ENCODE data around the gene ZMYND10. TPM values are rescaled to one million over a fixed set of nuclear protein-coding genes. Genes with fewer than 3 reads are reported as not detected.

ZMYND10 gene
- total RNA-seq, 1 experiment from 2014 or later: 0.29 TPM

DNA sequence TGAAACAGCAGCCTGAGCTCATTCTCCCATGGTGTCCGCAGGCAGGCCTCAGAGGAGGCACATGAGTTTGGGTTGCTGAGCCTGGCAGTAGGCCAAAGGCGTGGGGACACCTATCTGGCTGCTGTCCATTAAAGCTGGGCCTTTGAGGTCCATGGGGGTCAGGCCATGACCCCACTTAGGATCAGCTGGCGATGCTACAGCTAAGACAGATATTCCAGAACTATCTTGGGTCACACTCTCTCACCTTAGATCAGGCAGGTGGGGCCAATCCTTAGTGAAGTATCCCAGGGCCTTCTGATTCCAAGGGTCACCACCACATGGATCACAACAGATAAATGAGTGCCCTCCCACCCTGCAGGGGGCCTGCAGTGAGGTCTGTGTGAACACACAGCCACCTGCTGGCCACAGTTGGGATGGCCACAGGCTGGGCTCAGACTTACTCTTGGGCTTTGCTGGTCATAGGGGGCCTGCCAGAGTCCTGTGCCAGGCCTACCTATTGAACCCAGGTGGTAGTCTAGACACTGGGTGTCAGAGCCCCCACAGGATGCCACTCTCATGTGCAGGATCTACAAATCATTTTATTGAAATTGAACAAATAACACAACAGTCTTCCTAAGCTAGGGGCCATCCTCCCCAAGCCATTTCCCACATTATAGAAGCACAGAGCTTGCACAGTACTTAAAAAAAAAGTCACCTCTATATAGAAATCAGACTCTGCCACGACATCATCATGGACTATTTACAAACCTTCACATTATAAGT lies 21.0 kb downstream of the ZMYND10 start:
- TF ChIP-seq, protein P1, sequence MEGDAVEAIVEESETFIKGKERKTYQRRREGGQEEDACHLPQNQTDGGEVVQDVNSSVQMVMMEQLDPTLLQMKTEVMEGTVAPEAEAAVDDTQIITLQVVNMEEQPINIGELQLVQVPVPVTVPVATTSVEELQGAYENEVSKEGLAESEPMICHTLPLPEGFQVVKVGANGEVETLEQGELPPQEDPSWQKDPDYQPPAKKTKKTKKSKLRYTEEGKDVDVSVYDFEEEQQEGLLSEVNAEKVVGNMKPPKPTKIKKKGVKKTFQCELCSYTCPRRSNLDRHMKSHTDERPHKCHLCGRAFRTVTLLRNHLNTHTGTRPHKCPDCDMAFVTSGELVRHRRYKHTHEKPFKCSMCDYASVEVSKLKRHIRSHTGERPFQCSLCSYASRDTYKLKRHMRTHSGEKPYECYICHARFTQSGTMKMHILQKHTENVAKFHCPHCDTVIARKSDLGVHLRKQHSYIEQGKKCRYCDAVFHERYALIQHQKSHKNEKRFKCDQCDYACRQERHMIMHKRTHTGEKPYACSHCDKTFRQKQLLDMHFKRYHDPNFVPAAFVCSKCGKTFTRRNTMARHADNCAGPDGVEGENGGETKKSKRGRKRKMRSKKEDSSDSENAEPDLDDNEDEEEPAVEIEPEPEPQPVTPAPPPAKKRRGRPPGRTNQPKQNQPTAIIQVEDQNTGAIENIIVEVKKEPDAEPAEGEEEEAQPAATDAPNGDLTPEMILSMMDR (IDR thresholded peaks at IDR 0.05; ENCODE audit: insufficient read depth in 1 of 2, low read depth in 1 of 2, low read length in 1 of 2, severe bottlenecking in 1 of 2, unreplicated experiment in 1 of 2): peak; percentile 88 to 94
- CTCF ChIA-PET: interaction anchor here (0.5 to 2.3 kb wide), 5 partner anchors 12 to 87 kb away, joined by 4 to 12 read pairs (median 7); partner anchors contain the start of genes HYAL1, HYAL3, IFRD2 and NAA80
- Histone ChIP-seq H3K27me3 (replicated peaks; ENCODE audit: control insufficient read depth, insufficient read depth, low read length) (no peaks in the 10 kb centered on the region), H3K4me3 (ENCODE audit: low read depth, low read length) (no peak overlapping the region), H3K36me3 (ENCODE audit: control insufficient read depth, insufficient read depth, low read length) (peaks cover 2% of the 10 kb centered on the region), H3K4me1 (peaks cover 22% of the 10 kb centered on the region), H3K9me3 (no peaks in the 10 kb centered on the region)
- BruUV-seq (replicated peaks): no TSS peak
- H3K27ac Mint-ChIP-seq (ENCODE audit: unreplicated experiment): no peak overlapping the region
- intact Hi-C loops (cut with micrococcal nuclease; ENCODE audit: unreplicated experiment): loop anchor here (1.0 to 2.0 kb wide), 3 partner anchors 50 to 98 kb away; no protein-coding TSS in a partner anchor
- DNase-seq: peak; percentile 84 to 88
- H3K4me1 Mint-ChIP-seq (ENCODE audit: low read depth, unreplicated experiment): no peaks in the 10 kb centered on the region
- H3K36me3 Mint-ChIP-seq (ENCODE audit: insufficient read depth, unreplicated experiment): peaks cover 34% of the 10 kb centered on the region
- H3K9me3 Mint-ChIP-seq (ENCODE audit: unreplicated experiment): no peaks in the 10 kb centered on the region
- no peaks in the 10 kb centered on the region for H3K27me3 Mint-ChIP-seq (ENCODE audit: insufficient read depth, unreplicated experiment)
- H3K4me3 Mint-ChIP-seq (ENCODE audit: unreplicated experiment): no peak overlapping the region
- POLR2A ChIA-PET: interaction anchor here (0.6 kb wide), 1 partner anchor 13 kb away, joined by 3 read pairs; no protein-coding TSS in a partner anchor

DNA sequence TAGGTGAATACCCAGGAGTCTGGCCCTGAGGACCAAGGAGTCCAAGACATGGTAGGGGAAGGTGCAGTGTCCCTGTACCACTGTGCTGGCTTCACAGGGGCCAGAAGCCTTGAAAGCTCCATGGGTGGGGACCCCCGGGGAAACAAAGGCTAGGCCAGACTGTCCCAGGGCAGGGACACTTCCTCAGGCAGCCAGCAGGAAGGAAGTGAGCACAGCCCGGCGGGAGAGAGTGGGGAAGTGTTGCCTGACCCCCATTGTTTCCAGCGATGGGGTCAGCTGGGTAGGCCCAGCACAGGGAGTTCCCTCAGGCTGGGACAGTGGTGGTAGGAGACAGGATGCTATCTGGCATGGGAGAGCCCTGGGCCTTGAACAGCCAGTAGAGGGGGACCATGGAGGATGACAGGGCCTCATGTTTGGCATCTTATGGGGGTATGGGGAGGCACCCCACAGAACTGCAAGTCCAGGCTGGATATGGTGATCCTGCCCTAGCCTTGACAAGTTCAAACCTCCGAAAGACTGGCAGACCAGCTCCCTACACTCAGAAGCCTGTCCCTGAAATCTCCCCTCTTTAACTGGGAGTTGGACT lies 21.8 kb downstream of the ZMYND10 start:
- no peak overlapping the region for H3K4me3 ChIP-seq (ENCODE audit: low read depth, low read length)
- intact Hi-C loops (cut with micrococcal nuclease; ENCODE audit: unreplicated experiment): loop anchor here (1.0 to 2.0 kb wide), 3 partner anchors 49 to 97 kb away; no protein-coding TSS in a partner anchor
- Mint-ChIP-seq H3K4me3 (ENCODE audit: unreplicated experiment) (no peak overlapping the region), H3K9me3 (ENCODE audit: unreplicated experiment) (no peaks in the 10 kb centered on the region), H3K27me3 (ENCODE audit: insufficient read depth, unreplicated experiment) (no peaks in the 10 kb centered on the region), H3K4me1 (ENCODE audit: low read depth, unreplicated experiment) (no peaks in the 10 kb centered on the region), H3K36me3 (ENCODE audit: insufficient read depth, unreplicated experiment) (peaks cover 42% of the 10 kb centered on the region), H3K27ac (ENCODE audit: unreplicated experiment) (peak overlapping the region; percentile 96)
- H3K9me3 ChIP-seq: no peaks in the 10 kb centered on the region
- no TSS peak for BruUV-seq (replicated peaks)
- no peak for DNase-seq
- POLR2A ChIA-PET: no interaction called here
- H3K36me3 ChIP-seq (ENCODE audit: control insufficient read depth, insufficient read depth, low read length): peaks cover 4% of the 10 kb centered on the region
- CTCF ChIA-PET: interaction anchor here (0.5 to 2.3 kb wide), 6 partner anchors 13 to 90 kb away, joined by 4 to 12 read pairs (median 6); partner anchors contain the start of genes HYAL1, HYAL3, IFRD2 and NAA80
- peaks cover 22% of the 10 kb centered on the region for H3K4me1 ChIP-seq
- TF ChIP-seq, protein P1 (IDR thresholded peaks at IDR 0.05; ENCODE audit: insufficient read depth in 1 of 2, low read depth in 1 of 2, low read length in 1 of 2, severe bottlenecking in 1 of 2, unreplicated experiment in 1 of 2): no peak
- H3K27me3 ChIP-seq (replicated peaks; ENCODE audit: control insufficient read depth, insufficient read depth, low read length): no peaks in the 10 kb centered on the region

DNA sequence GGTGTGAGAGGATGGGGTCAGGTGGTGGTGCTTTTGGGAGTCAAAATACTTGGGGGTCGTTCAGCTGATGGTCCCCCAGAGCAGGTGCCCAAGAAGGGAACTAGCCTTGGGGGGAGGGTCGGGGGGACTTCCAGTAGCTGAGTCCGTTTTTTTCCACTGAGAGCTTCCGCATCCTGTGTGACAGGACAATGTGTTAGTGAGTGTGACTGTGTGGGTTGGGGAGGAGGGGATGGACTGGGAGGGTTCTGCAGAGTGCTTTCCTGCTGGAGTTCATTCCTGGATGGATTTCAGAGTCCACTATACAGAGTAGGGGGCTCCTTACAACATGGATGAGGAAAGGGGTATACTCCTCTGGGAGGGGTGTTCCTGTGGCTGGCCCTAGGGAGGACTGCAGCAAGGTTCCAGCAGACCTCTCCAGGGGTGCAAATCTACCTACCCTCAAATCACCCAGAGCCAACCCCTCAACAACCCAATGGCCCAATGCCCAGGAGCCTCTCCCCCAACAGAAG lies 22.4 kb downstream of the ZMYND10 start:
- H3K36me3 Mint-ChIP-seq (ENCODE audit: insufficient read depth, unreplicated experiment): peaks cover 42% of the 10 kb centered on the region
- H3K27me3 Mint-ChIP-seq (ENCODE audit: insufficient read depth, unreplicated experiment): no peaks in the 10 kb centered on the region
- no peak overlapping the region for H3K4me3 ChIP-seq (ENCODE audit: low read depth, low read length)
- H3K9me3 ChIP-seq: no peaks in the 10 kb centered on the region
- DNase-seq: no peak
- H3K4me1 Mint-ChIP-seq (ENCODE audit: low read depth, unreplicated experiment): no peaks in the 10 kb centered on the region
- no peaks in the 10 kb centered on the region for H3K9me3 Mint-ChIP-seq (ENCODE audit: unreplicated experiment)
- BruUV-seq (replicated peaks): no TSS peak
- peak overlapping the region; percentile 96 for H3K27ac Mint-ChIP-seq (ENCODE audit: unreplicated experiment)
- no peaks in the 10 kb centered on the region for H3K27me3 ChIP-seq (replicated peaks; ENCODE audit: control insufficient read depth, insufficient read depth, low read length)
- peaks cover 22% of the 10 kb centered on the region for H3K4me1 ChIP-seq
- TF ChIP-seq, protein P1 (IDR thresholded peaks at IDR 0.05; ENCODE audit: insufficient read depth in 1 of 2, low read depth in 1 of 2, low read length in 1 of 2, severe bottlenecking in 1 of 2, unreplicated experiment in 1 of 2): no peak
- no peak overlapping the region for H3K4me3 Mint-ChIP-seq (ENCODE audit: unreplicated experiment)
- intact Hi-C loops (cut with micrococcal nuclease; ENCODE audit: unreplicated experiment): no loop called here
- POLR2A ChIA-PET: no interaction called here
- CTCF ChIA-PET: interaction anchor here (2.2 to 2.3 kb wide), 2 partner anchors 14 to 20 kb away, joined by 11 to 12 read pairs; partner anchors contain the start of gene HYAL1
- H3K36me3 ChIP-seq (ENCODE audit: control insufficient read depth, insufficient read depth, low read length): peaks cover 4% of the 10 kb centered on the region
